H9 (cell line): ENCODE data around the gene ARMCX2. TPM values are rescaled to one million over a fixed set of nuclear protein-coding genes. Genes with fewer than 3 reads are reported as not detected.

Source experiments
- DNase-seq: peaks from one replicate; pipeline ENCODE4 v3.0.0-alpha.2; 2017
- H2AFZ ChIP-seq: one replicate; pipeline ENCODE4 v1.6.1; 2013; ENCODE audit warnings: mild to moderate bottlenecking, low read length, control low read depth, moderate library complexity
- H2AK5ac ChIP-seq: 2 replicates; pipeline ENCODE4 v1.6.1; 2013; ENCODE audit warnings: low read length, control low read depth, mixed read lengths; ENCODE audit not compliant: insufficient read length
- H2BK120ac ChIP-seq: one replicate; pipeline ENCODE4 v1.6.1; 2013; ENCODE audit warnings: low read depth, mild to moderate bottlenecking, low read length, control low read depth, inconsistent platforms; ENCODE audit not compliant: poor library complexity, severe bottlenecking
- H2BK12ac ChIP-seq: 2 replicates; pipeline ENCODE4 v1.6.1; 2013; ENCODE audit warnings: low read length, control low read depth, mixed read lengths, low read depth; ENCODE audit not compliant: insufficient read length
- H2BK15ac ChIP-seq: 2 replicates; pipeline ENCODE4 v1.6.1; 2013; ENCODE audit warnings: low read depth, low read length, control low read depth
- H2BK20ac ChIP-seq: one replicate; pipeline ENCODE4 v1.6.1; 2013; ENCODE audit warnings: low read depth, mild to moderate bottlenecking, low read length, control low read depth, inconsistent platforms; ENCODE audit not compliant: poor library complexity, severe bottlenecking
- H2BK5ac ChIP-seq: 2 replicates; pipeline ENCODE4 v1.6.1; 2013; ENCODE audit warnings: low read length, control low read depth, mixed read lengths; ENCODE audit not compliant: insufficient read length
- H3K14ac ChIP-seq: 2 replicates; pipeline ENCODE4 v1.6.1; 2013; ENCODE audit warnings: low read length, control low read depth; ENCODE audit not compliant: insufficient read depth
- H3K18ac ChIP-seq: 2 replicates; pipeline ENCODE4 v1.6.1; 2013; ENCODE audit warnings: low read depth, mild to moderate bottlenecking, mixed read lengths, low read length, control low read depth; ENCODE audit not compliant: insufficient read length
- H3K23ac ChIP-seq: 2 replicates; pipeline ENCODE4 v1.6.1; 2013; ENCODE audit warnings: low read length, control low read depth, mixed read lengths, low read depth; ENCODE audit not compliant: insufficient read length
- H3K23me2 ChIP-seq: 2 replicates; pipeline ENCODE4 v1.6.1; 2013; ENCODE audit warnings: low read depth, mild to moderate bottlenecking, mixed read lengths, low read length, control low read depth; ENCODE audit not compliant: insufficient read length, poor library complexity, severe bottlenecking
- H3K27ac ChIP-seq: 2 replicates; pipeline ENCODE4 v1.5.1; 2013; ENCODE audit warnings: low read length, control low read depth, mixed read lengths, low read depth; ENCODE audit not compliant: insufficient read length
- H3K27me3 ChIP-seq: 2 replicates; pipeline ENCODE4 v1.6.1; 2013; ENCODE audit warnings: low read length, control low read depth, inconsistent platforms; ENCODE audit not compliant: insufficient read depth
- H3K4ac ChIP-seq: 2 replicates; pipeline ENCODE4 v1.6.1; 2013; ENCODE audit warnings: low read depth, mild to moderate bottlenecking, control low read depth, inconsistent platforms, low read length, moderate library complexity
- H3K4me1 ChIP-seq: 2 replicates; pipeline ENCODE4 v1.6.1; 2013; ENCODE audit warnings: low read length, control low read depth, inconsistent platforms; ENCODE audit not compliant: insufficient read depth
- H3K4me2 ChIP-seq: 2 replicates; pipeline ENCODE4 v1.6.1; 2013; ENCODE audit warnings: low read length, control low read depth, mixed read lengths; ENCODE audit not compliant: insufficient read length, insufficient read depth
- H3K56ac ChIP-seq: 2 replicates; pipeline ENCODE4 v1.6.1; 2013; ENCODE audit warnings: low read depth, mild to moderate bottlenecking, mixed read lengths, low read length, control low read depth; ENCODE audit not compliant: insufficient read length
- H3K79me1 ChIP-seq: 2 replicates; pipeline ENCODE4 v1.6.1; 2013; ENCODE audit warnings: low read depth, mild to moderate bottlenecking, moderate library complexity, low read length, control low read depth, inconsistent platforms; ENCODE audit not compliant: insufficient read depth, poor library complexity, severe bottlenecking
- H3K79me2 ChIP-seq: 2 replicates; pipeline ENCODE4 v1.6.1; 2013; ENCODE audit warnings: low read length, control low read depth, inconsistent platforms; ENCODE audit not compliant: insufficient read depth
- H3K9ac ChIP-seq: 2 replicates; pipeline ENCODE4 v1.6.1; 2013; ENCODE audit warnings: low read length, control low read depth, mixed read lengths; ENCODE audit not compliant: insufficient read length; ENCODE audit errors: extremely low read depth
- H3K9me3 ChIP-seq: one replicate; pipeline ENCODE4 v1.6.1; 2013; ENCODE audit warnings: low read depth, low read length, inconsistent platforms; ENCODE audit not compliant: control insufficient read depth
- H3T11ph ChIP-seq: one replicate; pipeline ENCODE4 v1.6.1; 2013; ENCODE audit warnings: mild to moderate bottlenecking, low read length, control low read depth, inconsistent platforms
- H4K20me1 ChIP-seq: one replicate; pipeline ENCODE4 v1.6.1; 2013; ENCODE audit not compliant: control insufficient read depth, insufficient read length, insufficient read depth
- H4K5ac ChIP-seq: 2 replicates; pipeline ENCODE4 v1.6.1; 2013; ENCODE audit warnings: low read depth, mild to moderate bottlenecking, mixed read lengths, low read length, control low read depth; ENCODE audit not compliant: insufficient read length
- H4K8ac ChIP-seq: replicated peaks from 2 replicates; pipeline ENCODE4 v1.6.1; 2013; ENCODE audit warnings: low read length, control low read depth, mixed read lengths, low read depth; ENCODE audit not compliant: insufficient read length
- H4K91ac ChIP-seq: 2 replicates; pipeline ENCODE4 v1.6.1; 2013; ENCODE audit warnings: low read depth, mild to moderate bottlenecking, moderate library complexity, mixed read lengths, low read length, control low read depth; ENCODE audit not compliant: insufficient read length
- H3K27ac Mint-ChIP-seq, 3 experiments: 2 replicates in 2 of 3; 3 replicates in 1 of 3; pipeline ENCODE4 v1.8.0; 2020 to 2021; ENCODE audit warnings: mixed read lengths in 3 of 3, mild to moderate bottlenecking in 1 of 3, moderate library complexity in 1 of 3
- H3K27me3 Mint-ChIP-seq: 2 replicates; pipeline ENCODE4 v1.8.0; 2021; ENCODE audit warnings: low read depth, mild to moderate bottlenecking, moderate library complexity, mixed read lengths
- H3K36me3 Mint-ChIP-seq, 3 experiments: 2 replicates in 2 of 3; 3 replicates in 1 of 3; pipeline ENCODE4 v1.8.0; 2020 to 2021; ENCODE audit warnings: low read depth in 3 of 3, mixed read lengths in 3 of 3; ENCODE audit not compliant: insufficient read depth in 1 of 3
- H3K4me1 Mint-ChIP-seq, 2 experiments: 2 replicates each; pipeline ENCODE4 v1.8.0; 2020; ENCODE audit warnings: mixed read lengths in 2 of 2
- H3K4me3 Mint-ChIP-seq, 2 experiments: 2 replicates in 1 of 2; 3 replicates in 1 of 2; pipeline ENCODE4 v1.8.0; 2020 to 2021; ENCODE audit warnings: mild to moderate bottlenecking in 2 of 2, mixed read lengths in 2 of 2, moderate library complexity in 1 of 2
- H3K9me3 Mint-ChIP-seq, 2 experiments: 2 replicates in 1 of 2; 3 replicates in 1 of 2; pipeline ENCODE4 v1.8.0; 2020; ENCODE audit warnings: mild to moderate bottlenecking in 2 of 2, mixed read lengths in 2 of 2, moderate library complexity in 1 of 2
- WGBS: extraction: QIAGEN DNeasy Blood & Tissue Kit; methylation state at CpG from one replicate; pipeline ENCODE4 v1.1.7; 2013; ENCODE audit warnings: missing lambda C conversion rate, low lambda C conversion rate, mixed read lengths; ENCODE audit not compliant: insufficient read length; ENCODE audit errors: extremely low coverage; 5-methylcytosine and 5-hydroxymethylcytosine counted together
- total RNA-seq: library from RNA; stranded (reverse); gene quantifications from 2 replicates; pipeline ENCODE4 v1.2.1, GENCODE V29; 2021
- TF ChIP-seq, protein P1 (sequence below): fragments of 200-600 bp; sonication (generic); conservative IDR thresholded peaks from 3 replicates; pipeline ENCODE4 v1.8.0; 2021; ENCODE audit warnings: antibody characterized with exemption, mild to moderate bottlenecking

ARMCX2 gene
- total RNA-seq, 1 experiment from 2014 or later: 108 TPM

DNA sequence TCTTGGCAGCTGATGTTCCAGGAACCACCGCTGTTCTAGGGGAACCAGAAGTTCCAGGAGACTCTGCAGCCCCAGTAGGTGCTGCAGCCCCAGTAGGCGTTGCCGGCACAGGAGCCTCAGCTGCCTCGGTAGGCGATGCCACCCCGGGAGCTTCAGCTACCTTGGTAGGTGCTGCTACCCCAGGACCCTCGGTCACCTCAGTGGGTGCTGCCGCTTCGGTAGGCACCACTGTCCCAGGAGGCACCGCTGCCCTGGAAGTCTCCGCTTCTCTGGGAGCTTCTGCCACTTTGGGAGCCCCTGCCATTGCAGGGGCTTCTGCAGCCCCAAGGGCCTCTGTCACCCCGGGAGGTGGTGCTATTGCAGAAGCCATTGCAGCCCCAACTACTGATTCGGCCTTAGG lies 2.8 kb downstream of the ARMCX2 start:
- DNase-seq: no peak
- Histone ChIP-seq H3K56ac (no peak overlapping the region), H4K91ac (no peak overlapping the region), H4K20me1 (no peaks in the 10 kb centered on the region), H3K9ac (no peak overlapping the region), H3K79me2 (no peaks in the 10 kb centered on the region), H3K27me3 (no peaks in the 10 kb centered on the region), H2AK5ac (no peak overlapping the region), H3T11ph (no peak overlapping the region), H3K4me1 (no peaks in the 10 kb centered on the region), H2BK15ac (no peak overlapping the region), H3K23ac (no peak overlapping the region), H3K14ac (no peak overlapping the region), H3K4ac (no peak overlapping the region), H2BK120ac (no peak overlapping the region), H3K23me2 (no peaks in the 10 kb centered on the region), H3K79me1 (no peaks in the 10 kb centered on the region), H2BK20ac (no peak overlapping the region), H3K9me3 (peaks cover 38% of the 10 kb centered on the region), H3K18ac (no peak overlapping the region), H3K4me2 (no peak overlapping the region), H3K27ac (no peak overlapping the region), H2BK12ac (no peak overlapping the region), H4K8ac (no peak overlapping the region), H4K5ac (no peak overlapping the region), H2BK5ac (no peak overlapping the region), H2AFZ (no peak overlapping the region)
- WGBS: no CpG with 5 or more reads among the region's 13 CpGs
- Mint-ChIP-seq H3K36me3 (peaks cover 5 to 19% (median 12%) of the 10 kb centered on the region in 3 experiments; a peak in 6 of 7 replicates), H3K9me3 (peaks cover 60 to 62% of the 10 kb centered on the region in 2 experiments), H3K4me3 (no peak overlapping the region), H3K4me1 (peaks cover 0 to 16% of the 10 kb centered on the region in 2 experiments; a peak in 1 of 4 replicates), H3K27ac (0 out of 7 replicates have a peak overlapping the region, but pooled peaks of 1 of the 3 experiments have one; percentile 58), H3K27me3 (no peaks in the 10 kb centered on the region; the same call in 1 of the 2 replicates)
- TF ChIP-seq, protein P1, sequence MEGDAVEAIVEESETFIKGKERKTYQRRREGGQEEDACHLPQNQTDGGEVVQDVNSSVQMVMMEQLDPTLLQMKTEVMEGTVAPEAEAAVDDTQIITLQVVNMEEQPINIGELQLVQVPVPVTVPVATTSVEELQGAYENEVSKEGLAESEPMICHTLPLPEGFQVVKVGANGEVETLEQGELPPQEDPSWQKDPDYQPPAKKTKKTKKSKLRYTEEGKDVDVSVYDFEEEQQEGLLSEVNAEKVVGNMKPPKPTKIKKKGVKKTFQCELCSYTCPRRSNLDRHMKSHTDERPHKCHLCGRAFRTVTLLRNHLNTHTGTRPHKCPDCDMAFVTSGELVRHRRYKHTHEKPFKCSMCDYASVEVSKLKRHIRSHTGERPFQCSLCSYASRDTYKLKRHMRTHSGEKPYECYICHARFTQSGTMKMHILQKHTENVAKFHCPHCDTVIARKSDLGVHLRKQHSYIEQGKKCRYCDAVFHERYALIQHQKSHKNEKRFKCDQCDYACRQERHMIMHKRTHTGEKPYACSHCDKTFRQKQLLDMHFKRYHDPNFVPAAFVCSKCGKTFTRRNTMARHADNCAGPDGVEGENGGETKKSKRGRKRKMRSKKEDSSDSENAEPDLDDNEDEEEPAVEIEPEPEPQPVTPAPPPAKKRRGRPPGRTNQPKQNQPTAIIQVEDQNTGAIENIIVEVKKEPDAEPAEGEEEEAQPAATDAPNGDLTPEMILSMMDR: no peak
